22Rv1 (cell line): Measurements from ENCODE around the gene ASMTL.

Experiments
- CTCF ChIP-seq: fragments of 450-650 bp; IDR thresholded peaks from 2 replicates; pipeline ENCODE4 v1.5.1; 2017; ENCODE audit warnings: mild to moderate bottlenecking
- ZFX ChIP-seq: fragments of 450-650 bp; IDR thresholded peaks from 2 replicates; pipeline ENCODE4 v1.6.1; 2017; ENCODE audit warnings: antibody characterized with exemption, borderline replicate concordance

DNA sequence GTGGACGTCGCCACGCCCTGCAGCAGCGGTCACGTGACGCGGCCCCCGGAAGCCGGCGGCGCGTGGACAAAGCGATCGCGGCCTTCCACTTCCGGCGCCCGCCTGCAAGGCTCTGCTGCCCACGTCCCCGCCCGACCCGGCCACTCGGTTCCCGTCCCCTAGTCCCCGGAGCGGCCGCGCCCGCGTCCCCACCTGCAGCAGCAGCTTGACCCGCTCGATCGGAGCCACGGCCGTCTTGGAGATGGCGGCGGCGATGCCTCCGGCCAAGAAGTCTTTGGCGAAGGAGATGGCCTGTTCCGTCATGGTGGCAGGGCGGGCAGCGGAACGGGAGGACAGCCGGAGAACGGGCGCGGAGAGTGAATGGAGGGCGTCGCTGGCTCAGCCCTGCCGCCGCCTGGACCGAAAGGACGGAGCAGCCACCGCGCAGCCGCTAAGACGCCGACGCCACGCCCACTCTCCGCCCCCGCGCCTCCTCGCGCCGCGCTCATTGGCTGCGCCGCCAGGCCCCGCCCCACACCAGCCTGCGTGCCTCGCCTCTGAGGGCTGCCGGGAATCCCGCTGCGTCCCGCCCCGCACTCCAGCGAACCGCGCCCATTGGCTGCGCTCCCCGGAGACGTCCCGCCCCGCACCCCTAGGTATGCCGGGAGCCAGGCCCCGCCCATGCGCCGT is 60.9 kb downstream of the ASMTL start, which contains the start of gene SLC25A6:
- 0 out of 2 replicates have a peak, but pooled peaks have one; percentile 12 for TF ChIP-seq CTCF
- TF ChIP-seq ZFX, result no peak
